PC-3 (cell line): ENCODE data around the gene FRRS1L. TPM values are rescaled to one million over a fixed set of nuclear protein-coding genes. Genes with fewer than 3 reads are reported as not detected.

ENCODE experiments used
- ATAC-seq: fragments of 200-7000 bp; cut with Tn5 transposase; 2 replicates; pipeline ENCODE4 v1.9.1; 2020; ENCODE audit warnings: mild to moderate bottlenecking, moderate library complexity
- BruUV-seq: library from RNA; stranded (reverse); fragments of 400-500 nt; replicated peaks from 2 replicates; lab custom pipeline; 2021; lab: Mats Ljungman, UMichigan
- CTCF ChIA-PET: fragments of 300-600 bp; sonication (Branson Sonifier 250); formaldehyde crosslinking; loops from one replicate; lab custom pipeline; 2022; ENCODE audit warnings: antibody characterized with exemption; lab: Charles Lee
- POLR2A ChIA-PET: fragments of 300-600 bp; sonication (Branson Sonifier 250); formaldehyde crosslinking; loops from one replicate; lab custom pipeline; 2022; ENCODE audit warnings: antibody characterized with exemption; ENCODE audit not compliant: unreplicated experiment; lab: Charles Lee
- DNase-seq: peaks from one replicate; pipeline ENCODE4 v3.0.0-alpha.2; 2015
- H2AFZ ChIP-seq: fragments of 300-600 bp; sonication (generic); 2 replicates; pipeline ENCODE4 v1.6.0; 2016; ENCODE audit warnings: antibody characterized with exemption, low read length
- H3F3A ChIP-seq: fragments of 300-600 bp; sonication (generic); one replicate; pipeline ENCODE4 v1.6.0; 2017; ENCODE audit warnings: antibody characterized with exemption, low read length, control low read depth, mild to moderate bottlenecking; ENCODE audit not compliant: unreplicated experiment
- H3K27ac ChIP-seq: fragments of 300-600 bp; sonication (generic); 2 replicates; pipeline ENCODE4 v1.5.1; 2016; ENCODE audit warnings: mild to moderate bottlenecking, low read length
- H3K27me3 ChIP-seq: fragments of 300-600 bp; sonication (generic); 2 replicates; pipeline ENCODE4 v1.6.1; 2016; ENCODE audit warnings: low read length, mixed read lengths
- H3K36me3 ChIP-seq: fragments of 300-600 bp; sonication (generic); 2 replicates; pipeline ENCODE4 v1.6.1; 2016; ENCODE audit warnings: low read depth, mixed run types, low read length, mixed read lengths
- H3K4me1 ChIP-seq: fragments of 300-600 bp; sonication (generic); 2 replicates; pipeline ENCODE4 v1.5.1; 2016; ENCODE audit warnings: low read length; ENCODE audit not compliant: insufficient read depth
- H3K4me2 ChIP-seq: fragments of 300-600 bp; sonication (generic); 2 replicates; pipeline ENCODE4 v1.6.0; 2016; ENCODE audit warnings: low read length
- H3K4me3 ChIP-seq: fragments of 300-600 bp; sonication (generic); 2 replicates; pipeline ENCODE4 v1.5.1; 2016; ENCODE audit warnings: mild to moderate bottlenecking, low read length, mixed read lengths
- H3K79me2 ChIP-seq: fragments of 300-600 bp; sonication (generic); 2 replicates; pipeline ENCODE4 v1.6.1; 2017; ENCODE audit warnings: low read length, mixed read lengths
- H3K9ac ChIP-seq: fragments of 300-600 bp; sonication (generic); 2 replicates; pipeline ENCODE4 v1.6.0; 2016; ENCODE audit warnings: mild to moderate bottlenecking, low read length
- H3K9me2 ChIP-seq: fragments of 300-600 bp; sonication (generic); replicated peaks from 2 replicates; pipeline ENCODE4 v1.6.1; 2016; ENCODE audit warnings: mixed run types, low read length, mixed read lengths
- H3K9me3 ChIP-seq: fragments of 300-600 bp; sonication (generic); 2 replicates; pipeline ENCODE4 v1.6.1; 2016; ENCODE audit warnings: low read length, mixed read lengths
- H4K20me1 ChIP-seq: fragments of 300-600 bp; sonication (generic); 2 replicates; pipeline ENCODE4 v1.6.1; 2016; ENCODE audit warnings: low read length, mixed read lengths
- EZH2 ChIP-seq: fragments of 300-600 bp; sonication (generic); IDR thresholded peaks from one replicate; pipeline ENCODE4 v1.6.1; 2017; ENCODE audit warnings: antibody characterized with exemption, mild to moderate bottlenecking, low read length; ENCODE audit not compliant: unreplicated experiment
- EZH2phosphoT487 ChIP-seq: fragments of 300-600 bp; sonication (generic); IDR thresholded peaks from 2 replicates; pipeline ENCODE4 v1.6.1; 2018; ENCODE audit warnings: mild to moderate bottlenecking, antibody characterized with exemption, low read length, borderline replicate concordance
- intact Hi-C: fragments of 100-400 bp; cut with micrococcal nuclease; formaldehyde crosslinking; loops from 2 replicates; pipeline ENCODE4 v1.9.0; 2023
- total RNA-seq: library from RNA; depleted of rRNA; stranded (reverse); fragments of >200 nt; gene quantifications from 2 replicates; pipeline ENCODE4 v1.2.3, GENCODE V29; 2014
- TF ChIP-seq, protein P1 (sequence below): fragments of 300-600 bp; sonication (generic); conservative IDR thresholded peaks from 2 replicates; pipeline ENCODE4 v1.5.1; 2017; ENCODE audit warnings: antibody characterized with exemption, low read depth, mild to moderate bottlenecking, low read length

Gene FRRS1L
- total RNA-seq, 1 experiment from 2014 or later, result not detected

DNA sequence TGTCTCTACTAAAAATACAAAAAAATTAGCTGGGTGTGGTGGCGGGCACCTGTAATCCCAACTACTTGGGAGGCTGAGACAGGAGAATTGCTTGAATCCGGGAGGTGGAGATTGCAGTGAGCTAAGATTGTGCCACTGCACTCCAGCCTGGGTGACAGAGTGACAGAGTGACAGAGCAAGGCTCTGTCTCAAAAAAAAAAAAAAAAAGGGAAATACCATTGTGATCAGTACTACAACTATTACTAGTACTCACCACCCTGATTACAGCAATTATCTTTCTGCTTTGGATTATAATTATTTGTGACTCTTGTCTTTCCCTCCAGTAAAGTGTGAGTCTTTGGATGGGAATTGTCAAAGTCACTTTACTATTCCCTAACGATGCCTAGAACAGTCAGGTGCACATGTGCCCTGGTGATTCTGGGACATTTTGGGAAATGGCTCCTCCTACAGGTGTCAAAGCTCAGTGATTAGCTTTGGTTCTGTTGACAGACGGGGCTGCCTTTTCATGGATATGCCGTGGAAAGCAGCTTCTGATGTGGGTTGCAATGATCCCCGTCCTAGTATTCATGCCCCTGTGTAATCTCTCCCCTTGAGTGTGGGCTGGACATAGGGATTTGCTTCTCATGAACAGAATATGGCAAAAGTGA lies 31.8 kb upstream of the FRRS1L start:
- no TSS peak for BruUV-seq
- no peak for ATAC-seq

DNA sequence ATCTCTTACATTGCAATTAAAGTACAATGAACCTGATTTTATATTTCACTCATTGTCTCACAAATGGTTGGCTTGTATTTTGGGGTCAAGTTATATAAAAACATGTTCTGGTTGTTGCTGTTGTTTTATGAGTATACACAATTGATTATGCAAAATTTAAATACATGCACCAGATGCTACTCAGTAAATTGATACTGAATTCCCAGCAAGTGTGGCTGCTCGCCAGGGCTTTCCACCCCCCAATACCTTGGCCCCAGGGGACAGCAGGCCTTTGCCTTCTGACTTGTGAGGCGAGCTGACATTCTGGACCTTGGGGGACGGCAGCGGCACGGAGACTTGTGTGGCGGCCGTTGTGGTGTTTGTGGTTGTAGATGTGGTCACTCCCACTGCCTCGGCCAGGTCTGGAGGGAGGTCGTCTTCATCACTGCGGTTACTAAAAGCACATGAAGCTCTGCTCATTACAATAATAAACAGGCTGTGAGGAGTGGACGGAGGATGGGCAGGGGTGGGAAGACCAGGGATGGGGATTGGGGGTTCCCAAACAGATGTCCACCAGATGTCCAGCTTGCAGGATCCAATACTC lies 27.0 kb upstream of the FRRS1L start:
- Histone ChIP-seq H3K27ac (no peak overlapping the region), H3K9me2 (no peaks in the 10 kb centered on the region), H4K20me1 (no peaks in the 10 kb centered on the region), H3K9ac (no peak overlapping the region), H3K4me3 (no peak overlapping the region), H3K36me3 (no peaks in the 10 kb centered on the region), H3F3A (no peaks in the 10 kb centered on the region), H3K4me2 (no peak overlapping the region), H3K79me2 (no peaks in the 10 kb centered on the region), H3K27me3 (no peaks in the 10 kb centered on the region), H3K9me3 (no peaks in the 10 kb centered on the region), H3K4me1 (no peaks in the 10 kb centered on the region), H2AFZ (no peak overlapping the region)
- no peak for DNase-seq
- TF ChIP-seq, protein P1, sequence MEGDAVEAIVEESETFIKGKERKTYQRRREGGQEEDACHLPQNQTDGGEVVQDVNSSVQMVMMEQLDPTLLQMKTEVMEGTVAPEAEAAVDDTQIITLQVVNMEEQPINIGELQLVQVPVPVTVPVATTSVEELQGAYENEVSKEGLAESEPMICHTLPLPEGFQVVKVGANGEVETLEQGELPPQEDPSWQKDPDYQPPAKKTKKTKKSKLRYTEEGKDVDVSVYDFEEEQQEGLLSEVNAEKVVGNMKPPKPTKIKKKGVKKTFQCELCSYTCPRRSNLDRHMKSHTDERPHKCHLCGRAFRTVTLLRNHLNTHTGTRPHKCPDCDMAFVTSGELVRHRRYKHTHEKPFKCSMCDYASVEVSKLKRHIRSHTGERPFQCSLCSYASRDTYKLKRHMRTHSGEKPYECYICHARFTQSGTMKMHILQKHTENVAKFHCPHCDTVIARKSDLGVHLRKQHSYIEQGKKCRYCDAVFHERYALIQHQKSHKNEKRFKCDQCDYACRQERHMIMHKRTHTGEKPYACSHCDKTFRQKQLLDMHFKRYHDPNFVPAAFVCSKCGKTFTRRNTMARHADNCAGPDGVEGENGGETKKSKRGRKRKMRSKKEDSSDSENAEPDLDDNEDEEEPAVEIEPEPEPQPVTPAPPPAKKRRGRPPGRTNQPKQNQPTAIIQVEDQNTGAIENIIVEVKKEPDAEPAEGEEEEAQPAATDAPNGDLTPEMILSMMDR, result no peak
- no peak for TF ChIP-seq EZH2phosphoT487
- TF ChIP-seq EZH2, result no peak
- ChIA-PET CTCF (interaction anchor here (0.6 kb wide), 1 partner anchor 250 kb away, joined by 3 read pairs; no protein-coding TSS in a partner anchor), POLR2A (no interaction called here)
- no peak for ATAC-seq
- BruUV-seq, result no TSS peak
- intact Hi-C loops, result no loop called here

More for the DNA sequence above, 31.8 kb upstream of the FRRS1L start:
- Histone ChIP-seq H2AFZ (no peak overlapping the region), H3K36me3 (no peaks in the 10 kb centered on the region), H3K4me3 (no peak overlapping the region), H3K79me2 (no peaks in the 10 kb centered on the region), H3K4me2 (no peak overlapping the region), H3K4me1 (no peaks in the 10 kb centered on the region), H3K9ac (no peak overlapping the region), H3K9me3 (no peaks in the 10 kb centered on the region), H3K27me3 (no peaks in the 10 kb centered on the region), H4K20me1 (no peaks in the 10 kb centered on the region), H3F3A (no peaks in the 10 kb centered on the region), H3K9me2 (no peaks in the 10 kb centered on the region), H3K27ac (no peak overlapping the region)
- TF ChIP-seq EZH2 (no peak), EZH2phosphoT487 (no peak)
- TF ChIP-seq, protein P1, result peak; percentile 45; the same call in 1 of the 2 replicates
- intact Hi-C loops, result no loop called here
- peak; percentile 28 for DNase-seq
- CTCF ChIA-PET, result interaction anchor here (0.5 kb wide), 1 partner anchor 1838 kb away, joined by 4 read pairs; no protein-coding TSS in a partner anchor
- POLR2A ChIA-PET, result no interaction called here
